B cell (primary cell): ENCODE measurements around the gene G6PD.

Experiments
- EZH2 ChIP-seq: IDR thresholded peaks from 2 replicates; pipeline ENCODE4 v1.6.1; 2012; ENCODE audit warnings: borderline replicate concordance, low read depth, mild to moderate bottlenecking, moderate library complexity, low read length; ENCODE audit not compliant: insufficient read depth, poor library complexity, severe bottlenecking
- TF ChIP-seq, protein P1 (sequence below): fragments of 200-600 bp; IDR thresholded peaks from one replicate; pipeline ENCODE4 v1.8.0; 2022; ENCODE audit warnings: antibody characterized with exemption, mild to moderate bottlenecking

- TF ChIP-seq EZH2 = no peak
- TF ChIP-seq, protein P1, sequence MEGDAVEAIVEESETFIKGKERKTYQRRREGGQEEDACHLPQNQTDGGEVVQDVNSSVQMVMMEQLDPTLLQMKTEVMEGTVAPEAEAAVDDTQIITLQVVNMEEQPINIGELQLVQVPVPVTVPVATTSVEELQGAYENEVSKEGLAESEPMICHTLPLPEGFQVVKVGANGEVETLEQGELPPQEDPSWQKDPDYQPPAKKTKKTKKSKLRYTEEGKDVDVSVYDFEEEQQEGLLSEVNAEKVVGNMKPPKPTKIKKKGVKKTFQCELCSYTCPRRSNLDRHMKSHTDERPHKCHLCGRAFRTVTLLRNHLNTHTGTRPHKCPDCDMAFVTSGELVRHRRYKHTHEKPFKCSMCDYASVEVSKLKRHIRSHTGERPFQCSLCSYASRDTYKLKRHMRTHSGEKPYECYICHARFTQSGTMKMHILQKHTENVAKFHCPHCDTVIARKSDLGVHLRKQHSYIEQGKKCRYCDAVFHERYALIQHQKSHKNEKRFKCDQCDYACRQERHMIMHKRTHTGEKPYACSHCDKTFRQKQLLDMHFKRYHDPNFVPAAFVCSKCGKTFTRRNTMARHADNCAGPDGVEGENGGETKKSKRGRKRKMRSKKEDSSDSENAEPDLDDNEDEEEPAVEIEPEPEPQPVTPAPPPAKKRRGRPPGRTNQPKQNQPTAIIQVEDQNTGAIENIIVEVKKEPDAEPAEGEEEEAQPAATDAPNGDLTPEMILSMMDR = no peak
Observed at GRCh38 chrX:154515966-154516655, 30.5 kb downstream of the G6PD start, which contains the start of gene FAM3A.
